H1 (cell line): Measurements from ENCODE around the gene NUDT3.

Experiments used
- GABPA ChIP-seq: IDR thresholded peaks from 2 replicates; pipeline ENCODE4 v1.6.1; 2011; ENCODE audit warnings: mild to moderate bottlenecking, low read length, moderate library complexity, borderline replicate concordance; ENCODE audit not compliant: insufficient read depth
- MAFK ChIP-seq: IDR thresholded peaks from 2 replicates; pipeline ENCODE4 v1.6.1; 2012; ENCODE audit warnings: low read depth, mild to moderate bottlenecking, improper control_type of control experiment, low read length
- POU5F1 ChIP-seq: IDR thresholded peaks from 2 replicates; pipeline ENCODE4 v1.6.1; 2011; ENCODE audit warnings: low read depth, mild to moderate bottlenecking, low read length, moderate library complexity
- YY1 ChIP-seq: IDR thresholded peaks from 2 replicates; pipeline ENCODE4 v1.6.1; 2011; ENCODE audit warnings: low read depth, mild to moderate bottlenecking, low read length
- ZNF274 ChIP-seq: IDR thresholded peaks from 2 replicates; pipeline ENCODE4 v1.7.0; 2012; ENCODE audit warnings: low read length, borderline replicate concordance; ENCODE audit errors: extremely low read depth
- TF ChIP-seq, protein P1 (sequence below), 3 experiments: IDR thresholded peaks; 1 replicate in 2 of 3; 2 replicates in 1 of 3; pipeline versions ENCODE4 v1.5.1 to v1.6.1; 2011; ENCODE audit warnings: low read length in 3 of 3, mild to moderate bottlenecking in 3 of 3, inconsistent platforms in 2 of 3, low read depth in 1 of 3, moderate library complexity in 1 of 3; ENCODE audit not compliant: insufficient read depth in 1 of 3; ENCODE audit errors: control extremely low read depth in 1 of 3

DNA sequence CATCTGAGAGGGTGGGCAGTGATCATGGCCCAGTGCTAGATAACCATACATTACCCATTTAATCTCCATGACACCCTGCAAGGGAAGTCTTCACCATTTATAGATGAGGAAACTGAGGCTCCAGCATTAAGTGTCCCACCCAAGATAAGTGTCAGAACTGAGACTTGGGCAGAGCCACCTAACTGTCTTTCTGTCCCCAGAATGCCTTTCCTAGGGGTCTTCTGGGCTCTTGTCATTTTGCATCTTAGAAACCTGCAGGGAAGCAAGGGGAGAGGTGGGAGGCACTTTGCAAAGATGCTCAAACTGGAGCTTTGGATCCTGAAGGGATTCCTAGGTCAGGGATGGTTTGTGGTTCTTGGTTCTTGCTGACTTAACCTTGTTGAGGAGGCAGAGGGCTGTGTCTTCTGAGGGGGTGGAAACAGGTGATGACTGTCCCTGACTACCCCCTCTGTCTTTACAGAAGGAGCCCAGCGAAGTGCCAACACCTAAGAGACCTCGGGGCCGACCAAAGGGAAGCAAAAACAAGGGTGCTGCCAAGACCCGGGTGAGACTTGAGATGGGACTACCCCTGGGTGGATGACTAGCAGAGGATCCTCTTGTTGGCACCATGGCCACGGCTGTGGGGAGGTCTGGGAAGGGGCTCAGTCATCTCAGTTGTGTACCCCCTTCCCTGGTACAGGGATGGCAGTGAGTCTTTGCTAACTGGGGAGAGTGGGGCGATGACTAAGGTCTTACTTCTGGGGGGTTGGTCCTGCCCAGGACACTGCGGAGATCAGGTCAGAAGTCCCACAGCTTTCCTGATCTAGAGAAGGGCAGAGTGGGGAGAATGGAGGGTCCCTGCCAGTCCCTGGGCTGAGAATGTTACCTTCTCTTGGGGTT, 150.0 kb downstream of the NUDT3 start:
- no peak for TF ChIP-seq ZNF274
- no peak for TF ChIP-seq MAFK
- TF ChIP-seq POU5F1, result no peak
- TF ChIP-seq, protein P1, sequence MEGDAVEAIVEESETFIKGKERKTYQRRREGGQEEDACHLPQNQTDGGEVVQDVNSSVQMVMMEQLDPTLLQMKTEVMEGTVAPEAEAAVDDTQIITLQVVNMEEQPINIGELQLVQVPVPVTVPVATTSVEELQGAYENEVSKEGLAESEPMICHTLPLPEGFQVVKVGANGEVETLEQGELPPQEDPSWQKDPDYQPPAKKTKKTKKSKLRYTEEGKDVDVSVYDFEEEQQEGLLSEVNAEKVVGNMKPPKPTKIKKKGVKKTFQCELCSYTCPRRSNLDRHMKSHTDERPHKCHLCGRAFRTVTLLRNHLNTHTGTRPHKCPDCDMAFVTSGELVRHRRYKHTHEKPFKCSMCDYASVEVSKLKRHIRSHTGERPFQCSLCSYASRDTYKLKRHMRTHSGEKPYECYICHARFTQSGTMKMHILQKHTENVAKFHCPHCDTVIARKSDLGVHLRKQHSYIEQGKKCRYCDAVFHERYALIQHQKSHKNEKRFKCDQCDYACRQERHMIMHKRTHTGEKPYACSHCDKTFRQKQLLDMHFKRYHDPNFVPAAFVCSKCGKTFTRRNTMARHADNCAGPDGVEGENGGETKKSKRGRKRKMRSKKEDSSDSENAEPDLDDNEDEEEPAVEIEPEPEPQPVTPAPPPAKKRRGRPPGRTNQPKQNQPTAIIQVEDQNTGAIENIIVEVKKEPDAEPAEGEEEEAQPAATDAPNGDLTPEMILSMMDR (IDR thresholded peaks at IDR 0.05; ENCODE audit: control extremely low read depth in 1 of 3, insufficient read depth in 1 of 3, low read depth in 1 of 3, low read length in 3 of 3), result no peak
- no peak for TF ChIP-seq GABPA
- no peak for TF ChIP-seq YY1
